ENCODE measurements around the gene PTPN1. TPM values are rescaled to one million over a fixed set of nuclear protein-coding genes. Genes with fewer than 3 reads are reported as not detected.
A peak's percentile ranks its signal among the peaks of the same experiment; 100 is the strongest.

Gene PTPN1
- total RNA-seq, 1 experiment from 2014 or later, result 118 TPM

DNA sequence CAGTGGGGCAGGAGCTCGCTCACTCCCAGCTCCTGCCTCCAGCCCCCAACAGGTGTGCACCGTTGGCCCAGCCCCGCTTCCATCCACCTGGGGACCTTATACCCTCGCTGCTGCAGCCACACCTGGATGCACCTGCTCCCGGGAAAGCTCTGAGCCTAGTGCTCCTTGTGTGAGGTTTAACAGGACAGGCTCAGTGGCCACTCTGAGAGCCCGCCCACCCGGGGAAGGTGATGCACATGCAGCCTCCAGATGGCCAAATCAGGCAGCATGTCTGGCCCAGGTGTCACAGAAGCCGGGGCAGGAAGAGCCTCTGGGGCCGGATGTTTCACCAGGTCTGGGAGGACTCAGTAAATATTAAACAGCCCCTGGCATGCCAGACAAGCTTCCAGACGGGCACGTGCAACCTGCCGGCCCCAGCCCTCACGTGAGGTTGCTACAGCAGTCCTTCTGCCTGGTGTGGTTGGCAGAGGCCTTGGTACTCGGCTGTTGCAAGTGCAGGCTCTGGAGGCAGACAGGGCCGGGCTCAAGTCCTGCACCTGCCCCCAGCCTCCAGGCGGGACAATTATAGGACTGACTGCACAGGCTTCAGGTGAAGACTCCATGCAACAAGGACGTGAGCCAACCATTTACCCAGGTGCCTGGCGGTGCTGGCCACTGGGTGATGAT, 114.3 kb downstream of the PTPN1 start:
- in situ Hi-C loops (cut with HindIII; ENCODE audit: low pct_unique_long_range_greater_than_20kb, low sequenced_read_pairs), result no loop called here

DNA sequence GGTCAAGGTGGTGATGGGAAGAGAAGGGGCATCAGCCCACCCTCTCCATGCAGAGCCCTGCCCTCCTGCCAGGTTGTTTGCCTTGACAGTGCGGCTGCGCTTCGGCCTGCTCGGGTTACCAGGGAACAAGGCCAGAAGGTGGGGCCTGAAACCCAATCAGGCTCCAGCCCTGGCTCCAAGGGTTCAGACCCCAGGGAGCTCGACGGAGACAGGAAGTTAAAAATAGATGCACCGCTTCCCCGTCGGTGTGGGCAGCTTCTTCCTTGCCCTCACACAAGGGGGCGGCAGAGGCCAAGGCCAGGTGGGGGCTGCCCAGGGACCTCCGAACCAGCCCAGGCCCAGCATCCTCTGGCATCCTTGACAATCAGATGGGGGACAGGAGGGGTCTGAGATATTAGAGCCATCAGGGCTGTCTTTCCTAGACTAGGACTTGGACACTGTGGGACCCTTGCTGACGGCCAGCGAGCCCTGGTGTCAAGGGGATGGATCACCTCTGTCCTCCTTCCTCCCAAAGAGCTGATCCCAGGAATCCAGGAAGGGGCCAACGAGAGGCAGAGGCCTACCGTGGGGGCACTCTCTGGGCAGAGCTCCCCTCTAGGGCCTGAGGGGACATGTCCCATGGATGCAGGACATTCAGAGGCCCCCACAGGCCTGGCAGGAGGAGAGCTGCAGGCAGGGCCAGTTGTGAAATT, 115.9 kb downstream of the PTPN1 start:
- in situ Hi-C loops (cut with HindIII; ENCODE audit: low pct_unique_long_range_greater_than_20kb, low sequenced_read_pairs), result no loop called here
- DNase-seq (ENCODE audit: low read depth, low spot score), result peak; percentile 75

More for the DNA sequence above, 114.3 kb downstream of the PTPN1 start:
- DNase-seq (ENCODE audit: low read depth, low spot score), result no peak

DNA sequence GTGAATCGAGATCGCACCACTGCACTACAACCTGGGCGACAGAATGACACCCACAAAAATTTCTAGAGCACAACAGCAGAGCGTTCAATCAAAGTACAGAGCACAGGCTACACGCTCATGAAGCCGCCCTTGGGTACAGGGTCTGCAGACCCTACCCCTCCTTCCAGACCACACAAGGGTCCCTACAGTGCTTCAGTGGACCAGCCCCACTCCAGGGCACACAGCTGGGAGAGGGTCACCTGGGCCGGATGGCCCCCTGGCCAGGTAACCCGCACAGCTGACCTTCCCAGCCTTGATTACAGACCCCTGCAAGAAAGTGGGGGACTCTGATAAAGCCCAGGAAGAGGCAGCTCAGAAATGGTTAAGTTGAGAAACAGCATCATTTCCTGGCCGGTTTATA, 117.6 kb downstream of the PTPN1 start:
- in situ Hi-C loops (cut with HindIII; ENCODE audit: low pct_unique_long_range_greater_than_20kb, low sequenced_read_pairs), result no loop called here
- DNase-seq (ENCODE audit: low read depth, low spot score), result no peak

DNA sequence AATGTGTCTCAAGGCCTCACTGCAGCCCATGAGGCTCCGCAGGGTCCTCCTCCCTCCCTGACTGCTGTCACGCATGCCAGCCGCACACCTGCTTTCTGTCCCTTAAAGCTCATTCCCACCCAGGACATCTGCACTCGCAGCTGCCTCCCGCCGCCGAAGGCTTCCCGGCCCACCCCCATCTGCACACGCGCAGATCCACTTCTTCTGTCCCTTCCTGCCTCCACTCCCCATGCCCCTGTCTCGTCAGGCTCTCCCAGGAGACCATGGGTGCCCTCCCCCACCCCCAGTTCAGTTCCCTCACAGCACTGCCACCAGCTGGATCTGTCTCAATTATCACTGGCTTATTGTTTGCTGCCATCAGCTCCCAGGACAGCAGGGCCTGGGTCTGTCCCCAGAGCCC, 118.1 kb downstream of the PTPN1 start:
- in situ Hi-C loops (cut with HindIII; ENCODE audit: low pct_unique_long_range_greater_than_20kb, low sequenced_read_pairs), result no loop called here
- no peak for DNase-seq (ENCODE audit: low read depth, low spot score)

DNA sequence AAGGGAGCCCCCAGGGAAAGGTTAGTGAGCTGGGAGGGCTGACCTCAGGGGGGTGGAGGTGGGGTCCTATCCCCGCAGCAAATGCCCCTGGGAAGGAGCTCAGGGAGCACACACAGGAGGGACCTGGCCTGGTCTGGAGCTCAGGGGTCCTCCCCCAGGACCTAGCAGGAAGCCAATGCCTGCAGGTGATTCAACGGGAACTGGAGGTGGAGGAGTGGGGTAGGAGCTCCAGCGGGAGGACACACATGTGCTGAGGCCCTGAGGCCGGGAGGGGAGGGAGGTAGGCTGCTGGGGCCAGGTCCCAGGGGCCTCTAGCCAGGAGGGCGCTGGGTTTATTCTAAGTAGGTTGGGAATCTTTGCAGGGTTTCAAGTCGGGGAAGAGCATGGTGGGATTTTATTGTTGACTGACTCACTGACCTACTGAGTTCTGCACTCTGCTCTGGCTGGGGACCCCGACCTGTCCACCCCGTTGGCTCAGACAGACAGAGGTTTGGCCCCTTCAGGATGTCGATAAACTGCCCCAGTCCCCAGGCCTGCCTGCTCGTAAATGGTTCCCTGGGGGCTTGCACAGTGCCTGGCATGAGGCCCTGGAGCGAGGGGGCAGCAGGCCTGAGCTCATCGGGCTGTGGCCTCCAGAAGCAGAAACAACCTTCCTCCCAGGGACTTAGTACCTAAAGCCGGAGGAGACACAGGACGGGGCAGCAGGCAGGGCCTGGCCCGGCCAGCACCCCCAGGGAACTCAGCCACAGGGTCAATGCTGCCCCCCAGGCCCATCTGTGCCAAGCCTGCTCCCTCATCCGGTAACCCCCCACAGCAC, 118.9 kb downstream of the PTPN1 start:
- no peak for DNase-seq (ENCODE audit: low read depth, low spot score)
- in situ Hi-C loops (cut with HindIII; ENCODE audit: low pct_unique_long_range_greater_than_20kb, low sequenced_read_pairs), result no loop called here

DNA sequence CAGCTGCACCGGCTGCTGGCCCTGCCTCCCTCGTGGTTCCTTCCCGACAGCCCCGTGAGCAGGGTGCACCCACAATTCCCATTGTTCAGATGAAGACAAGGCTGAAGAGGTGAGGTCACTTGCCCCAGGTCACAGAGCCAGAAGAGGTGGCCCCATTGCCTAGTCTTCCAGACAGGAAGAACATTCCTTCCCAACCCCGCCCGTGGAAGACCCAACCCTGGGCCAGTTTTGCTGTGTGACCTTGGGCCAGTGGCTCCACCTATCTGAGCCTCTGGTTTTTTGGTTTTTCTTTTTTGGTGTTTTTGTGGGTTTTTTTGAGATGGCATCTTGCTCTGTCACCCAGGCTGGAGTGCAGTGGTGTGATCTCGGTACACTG, 119.5 kb downstream of the PTPN1 start:
- no peak for DNase-seq (ENCODE audit: low read depth, low spot score)
- in situ Hi-C loops (cut with HindIII; ENCODE audit: low pct_unique_long_range_greater_than_20kb, low sequenced_read_pairs), result no loop called here

DNA sequence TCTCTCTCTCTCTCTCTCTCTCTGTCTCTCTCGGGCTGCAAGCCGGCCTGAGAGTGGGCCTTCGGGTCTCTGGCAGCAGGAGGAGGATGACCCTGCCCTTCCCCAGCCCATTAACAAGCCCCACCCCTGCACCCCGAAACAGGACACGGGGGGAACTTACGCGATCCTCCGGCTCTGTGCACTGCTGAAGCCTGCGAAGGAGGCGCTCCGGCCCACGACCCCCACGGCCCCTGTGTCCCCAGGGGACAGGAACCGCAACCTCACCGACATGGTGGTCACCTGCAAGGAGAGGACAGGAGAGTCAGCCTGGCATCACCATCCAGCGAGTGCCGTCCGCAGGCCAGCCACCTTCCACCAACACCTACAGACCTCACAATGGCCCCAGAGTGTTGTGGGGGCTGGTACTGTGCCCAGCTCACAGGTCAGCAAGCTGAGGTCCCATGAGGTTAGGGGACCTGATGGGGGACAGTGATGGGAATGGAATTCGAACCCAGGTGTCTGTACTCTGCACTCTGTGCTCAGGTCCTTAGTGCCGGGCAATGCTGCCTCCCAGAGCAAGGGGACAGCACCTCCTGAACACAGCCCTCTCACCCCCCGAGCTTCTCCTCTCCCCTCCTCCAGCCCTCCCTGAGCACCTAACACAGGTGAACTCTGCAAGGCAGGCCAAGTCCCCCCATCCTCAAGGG, 120.5 kb downstream of the PTPN1 start:
- no peak for DNase-seq (ENCODE audit: low read depth, low spot score)
- in situ Hi-C loops (cut with HindIII; ENCODE audit: low pct_unique_long_range_greater_than_20kb, low sequenced_read_pairs), result no loop called here

DNA sequence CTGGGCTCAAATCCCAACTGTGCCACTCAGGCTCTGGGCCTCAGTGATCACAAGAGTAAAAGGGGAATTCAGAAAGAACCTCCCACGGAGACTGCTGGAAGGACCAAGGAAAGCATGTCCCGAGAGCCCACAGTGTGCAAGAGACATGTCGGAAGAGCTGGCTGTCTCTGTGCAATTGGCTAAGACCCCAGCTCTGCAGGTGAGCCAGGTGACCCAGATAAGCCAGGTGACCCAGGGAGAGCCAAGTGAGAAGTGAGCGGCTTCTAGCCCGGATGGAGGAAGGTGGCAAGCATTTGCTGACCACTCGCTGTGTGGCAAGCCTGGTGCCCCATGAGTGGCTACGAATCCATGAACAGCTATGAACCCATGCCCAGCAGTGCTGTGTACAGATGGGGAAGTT, 122.1 kb downstream of the PTPN1 start:
- DNase-seq (ENCODE audit: low read depth, low spot score), result no peak
- in situ Hi-C loops (cut with HindIII; ENCODE audit: low pct_unique_long_range_greater_than_20kb, low sequenced_read_pairs), result no loop called here

DNA sequence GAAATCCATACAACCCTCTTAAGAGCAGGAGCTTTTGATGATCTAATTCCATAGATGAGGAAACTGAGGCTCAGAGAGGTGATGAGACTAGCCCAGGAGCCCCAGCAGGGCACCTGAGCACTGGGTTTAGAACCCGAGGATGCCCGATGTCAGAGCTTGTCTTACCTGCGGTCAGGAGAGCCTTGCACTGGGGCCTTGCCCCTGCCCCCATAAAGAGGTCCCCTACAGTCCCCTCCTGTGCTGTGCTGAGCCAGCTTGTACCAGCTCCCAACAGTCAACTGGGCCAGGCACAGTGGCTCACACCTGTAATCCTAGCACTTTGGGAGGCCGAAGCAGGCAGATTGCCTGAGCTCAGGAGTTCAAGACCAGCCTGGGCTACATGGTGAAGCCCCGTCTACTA, 122.5 kb downstream of the PTPN1 start:
- no peak for DNase-seq (ENCODE audit: low read depth, low spot score)
- in situ Hi-C loops (cut with HindIII; ENCODE audit: low pct_unique_long_range_greater_than_20kb, low sequenced_read_pairs), result no loop called here

DNA sequence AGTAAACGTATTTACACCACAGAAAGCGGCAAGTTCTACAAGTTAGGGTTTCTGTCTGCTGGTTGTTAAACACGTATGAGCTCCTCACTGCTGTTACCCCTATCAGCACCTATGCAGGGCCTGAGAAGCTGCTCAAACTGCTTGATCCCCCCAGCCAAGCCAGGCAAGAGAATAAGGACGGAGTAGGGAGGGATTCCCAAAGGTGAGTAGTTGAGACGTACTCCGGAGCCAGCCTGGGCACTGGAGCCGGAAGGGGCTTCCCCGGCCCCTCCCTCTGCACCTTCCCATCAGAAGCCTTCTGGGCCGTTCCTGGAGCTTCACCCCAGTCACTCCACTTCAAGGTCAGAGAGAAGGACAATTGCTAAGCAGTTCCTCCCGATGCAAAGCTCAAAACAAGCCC, 123.2 kb downstream of the PTPN1 start:
- DNase-seq (ENCODE audit: low read depth, low spot score), result no peak
- in situ Hi-C loops (cut with HindIII; ENCODE audit: low pct_unique_long_range_greater_than_20kb, low sequenced_read_pairs), result no loop called here

DNA sequence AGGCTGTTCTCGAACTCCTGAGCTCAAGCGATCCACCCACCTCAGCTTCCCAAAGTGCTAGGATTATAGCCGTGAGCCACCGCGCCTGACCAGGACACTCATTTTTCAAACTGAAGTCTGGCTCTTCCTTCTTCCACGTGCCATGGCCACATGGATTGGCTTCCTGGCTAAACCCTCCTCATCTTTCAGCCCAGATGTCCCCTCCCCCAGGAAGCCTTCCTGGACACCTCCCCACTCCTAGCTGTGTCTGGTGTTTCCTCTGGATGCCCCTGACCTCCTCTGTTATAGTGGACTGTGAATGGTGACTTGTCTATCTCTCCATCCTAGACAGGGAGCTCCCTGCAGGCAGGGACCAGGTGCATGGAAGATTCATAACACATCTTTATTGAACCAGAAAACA, 124.0 kb downstream of the PTPN1 start:
- DNase-seq (ENCODE audit: low read depth, low spot score), result no peak
- in situ Hi-C loops (cut with HindIII; ENCODE audit: low pct_unique_long_range_greater_than_20kb, low sequenced_read_pairs), result no loop called here

Small RNA genes lying within 50 kb of the gene (small RNA-seq; reads per million reads assigned to genes)
- gene COX6CP2 (0 reads per million in 2 experiments), gene MIR1302-5 (0 reads per million in 2 experiments), gene MIR645 (0 reads per million in 2 experiments), gene RF00019 (0 reads per million in 2 experiments)

Other genes starting within 250 kb of the PTPN1 start
- not detected in 2 replicates for gene RIPOR3, start 181.2 kb downstream of the PTPN1 start, total RNA-seq (2014; rRNA removed; shearing (Covaris generic))
- 4.8 and 5.9 TPM in 2 replicates for gene PARD6B, start 221.2 kb downstream of the PTPN1 start, total RNA-seq (2014; rRNA removed; shearing (Covaris generic))

Measured in SK-MEL-5 (cell line).